Osteocyte (in vitro differentiated cells): ENCODE measurements around the gene CLHC1. TPM values are rescaled to one million over a fixed set of nuclear protein-coding genes. Genes with fewer than 3 reads are reported as not detected.

ENCODE experiments used
- DNase-seq: peaks from one replicate; pipeline ENCODE4 v3.0.0; 2021; ENCODE audit warnings: mixed read lengths; ENCODE audit not compliant: unreplicated experiment; ENCODE audit errors: extremely low spot score
- H3K27ac Mint-ChIP-seq: one replicate; pipeline ENCODE4 v1.8.0; 2021; ENCODE audit warnings: mild to moderate bottlenecking, mixed read lengths; ENCODE audit not compliant: unreplicated experiment
- H3K27me3 Mint-ChIP-seq: one replicate; pipeline ENCODE4 v1.8.0; 2021; ENCODE audit warnings: mixed read lengths; ENCODE audit not compliant: unreplicated experiment
- H3K36me3 Mint-ChIP-seq: one replicate; pipeline ENCODE4 v1.8.0; 2021; ENCODE audit warnings: mixed read lengths; ENCODE audit not compliant: unreplicated experiment
- H3K4me1 Mint-ChIP-seq: one replicate; pipeline ENCODE4 v1.8.0; 2021; ENCODE audit warnings: mixed read lengths; ENCODE audit not compliant: unreplicated experiment
- H3K4me3 Mint-ChIP-seq: one replicate; pipeline ENCODE4 v1.8.0; 2021; ENCODE audit warnings: mild to moderate bottlenecking, moderate library complexity, mixed read lengths; ENCODE audit not compliant: unreplicated experiment
- H3K9me3 Mint-ChIP-seq: one replicate; pipeline ENCODE4 v1.8.0; 2021; ENCODE audit warnings: mixed read lengths; ENCODE audit not compliant: unreplicated experiment
- total RNA-seq: library from RNA; stranded (reverse); gene quantifications from 2 replicates; pipeline ENCODE4 v1.2.1, GENCODE V29; 2021
- TF ChIP-seq, protein P1 (sequence below): fragments of 200-600 bp; sonication (generic); IDR thresholded peaks from 2 replicates; pipeline ENCODE4 v1.5.0; 2021; ENCODE audit warnings: antibody characterized with exemption, mild to moderate bottlenecking, moderate library complexity

CLHC1 gene
- total RNA-seq, 1 donor from 2014 or later, result 23.5 TPM

GRCh38 chr2:55159037-55159651, 72.9 kb downstream of the CLHC1 start:
- H3K27ac Mint-ChIP-seq, result no peak overlapping the region
- no peak overlapping the region for H3K4me3 Mint-ChIP-seq
- TF ChIP-seq, protein P1, sequence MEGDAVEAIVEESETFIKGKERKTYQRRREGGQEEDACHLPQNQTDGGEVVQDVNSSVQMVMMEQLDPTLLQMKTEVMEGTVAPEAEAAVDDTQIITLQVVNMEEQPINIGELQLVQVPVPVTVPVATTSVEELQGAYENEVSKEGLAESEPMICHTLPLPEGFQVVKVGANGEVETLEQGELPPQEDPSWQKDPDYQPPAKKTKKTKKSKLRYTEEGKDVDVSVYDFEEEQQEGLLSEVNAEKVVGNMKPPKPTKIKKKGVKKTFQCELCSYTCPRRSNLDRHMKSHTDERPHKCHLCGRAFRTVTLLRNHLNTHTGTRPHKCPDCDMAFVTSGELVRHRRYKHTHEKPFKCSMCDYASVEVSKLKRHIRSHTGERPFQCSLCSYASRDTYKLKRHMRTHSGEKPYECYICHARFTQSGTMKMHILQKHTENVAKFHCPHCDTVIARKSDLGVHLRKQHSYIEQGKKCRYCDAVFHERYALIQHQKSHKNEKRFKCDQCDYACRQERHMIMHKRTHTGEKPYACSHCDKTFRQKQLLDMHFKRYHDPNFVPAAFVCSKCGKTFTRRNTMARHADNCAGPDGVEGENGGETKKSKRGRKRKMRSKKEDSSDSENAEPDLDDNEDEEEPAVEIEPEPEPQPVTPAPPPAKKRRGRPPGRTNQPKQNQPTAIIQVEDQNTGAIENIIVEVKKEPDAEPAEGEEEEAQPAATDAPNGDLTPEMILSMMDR, result no peak
- DNase-seq, result peak; percentile 54
- peaks cover 61% of the 10 kb centered on the region for H3K4me1 Mint-ChIP-seq
- H3K27me3 Mint-ChIP-seq, result no peaks in the 10 kb centered on the region
- H3K36me3 Mint-ChIP-seq, result no peaks in the 10 kb centered on the region
- no peaks in the 10 kb centered on the region for H3K9me3 Mint-ChIP-seq

- TF ChIP-seq, protein P1, result no peak
- Mint-ChIP-seq H3K27me3 (no peaks in the 10 kb centered on the region), H3K4me1 (peaks cover 61% of the 10 kb centered on the region), H3K27ac (no peak overlapping the region), H3K4me3 (no peak overlapping the region), H3K9me3 (no peaks in the 10 kb centered on the region), H3K36me3 (no peaks in the 10 kb centered on the region)
- peak; percentile 59 for DNase-seq
These were observed 73.8 kb downstream of the CLHC1 start for GRCh38 chr2:55158111-55158814.

DNA sequence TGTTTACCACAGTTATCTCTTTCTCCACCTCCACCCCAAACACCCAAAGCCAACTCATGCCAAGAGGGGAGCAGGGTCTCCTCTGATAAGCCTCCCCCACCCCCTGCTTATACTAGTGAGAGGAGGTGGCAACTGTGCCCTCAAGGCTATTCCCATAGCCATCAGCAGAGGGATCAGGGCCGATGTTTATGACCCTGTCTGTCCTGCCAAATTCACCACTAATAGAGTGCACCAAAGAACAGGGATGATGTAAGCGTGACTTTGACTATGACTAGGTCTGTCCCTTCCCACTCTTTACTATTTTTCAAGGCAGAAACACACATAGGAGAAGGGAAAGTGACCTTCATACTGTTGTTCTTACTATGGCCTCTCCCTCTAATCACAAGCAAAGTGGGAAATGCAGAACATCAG, 74.6 kb downstream of the CLHC1 start:
- Mint-ChIP-seq H3K4me3 (no peak overlapping the region), H3K36me3 (no peaks in the 10 kb centered on the region), H3K27ac (peak overlapping the region; percentile 90), H3K27me3 (no peaks in the 10 kb centered on the region), H3K9me3 (no peaks in the 10 kb centered on the region), H3K4me1 (peaks cover 61% of the 10 kb centered on the region)
- TF ChIP-seq, protein P1, result no peak
- DNase-seq, result peak; percentile 30

GRCh38 chr2:55156984-55157383, 75.1 kb downstream of the CLHC1 start:
- TF ChIP-seq, protein P1, result no peak
- DNase-seq, result no peak
- Mint-ChIP-seq H3K4me3 (no peak overlapping the region), H3K36me3 (no peaks in the 10 kb centered on the region), H3K4me1 (peaks cover 65% of the 10 kb centered on the region), H3K9me3 (no peaks in the 10 kb centered on the region), H3K27ac (peak overlapping the region; percentile 90), H3K27me3 (no peaks in the 10 kb centered on the region)

DNA sequence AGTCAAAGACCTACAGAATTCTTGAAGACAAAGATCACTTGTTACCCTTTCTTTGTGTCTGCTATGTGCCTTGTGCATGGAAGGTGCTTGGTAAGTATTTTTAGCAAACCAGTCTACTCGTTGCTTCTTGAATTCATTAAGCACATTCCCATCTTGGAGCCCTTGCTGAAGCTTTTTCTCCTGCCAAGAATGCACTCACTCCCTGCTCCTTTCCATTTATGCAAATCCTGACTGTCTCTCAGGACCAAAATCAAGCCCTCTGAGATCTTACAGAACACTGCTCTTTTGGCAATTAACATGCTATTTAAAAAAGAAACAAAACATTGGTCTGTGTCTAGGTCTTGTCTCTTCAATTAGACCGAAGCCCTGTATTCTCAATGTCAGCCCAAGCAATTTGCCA, 75.8 kb downstream of the CLHC1 start:
- H3K4me3 Mint-ChIP-seq, result no peak overlapping the region
- no peaks in the 10 kb centered on the region for H3K36me3 Mint-ChIP-seq
- H3K4me1 Mint-ChIP-seq, result peaks cover 72% of the 10 kb centered on the region
- no peaks in the 10 kb centered on the region for H3K9me3 Mint-ChIP-seq
- peak overlapping the region; percentile 90 for H3K27ac Mint-ChIP-seq
- no peaks in the 10 kb centered on the region for H3K27me3 Mint-ChIP-seq
- TF ChIP-seq, protein P1, result no peak
- no peak for DNase-seq
